Left renal cortex interstitium (tissue), 4 donors: Measurements from ENCODE around the gene GAB3. TPM values are rescaled to one million over a fixed set of nuclear protein-coding genes. Genes with fewer than 3 reads are reported as not detected.

Source experiments
- DNase-seq, 4 donors: peaks; one replicate each; pipeline ENCODE4 v3.0.0-alpha.2; 2013; ENCODE audit warnings: low read depth in 4 of 4, low spot score in 2 of 4, missing footprints in 1 of 4
- polyA plus RNA-seq, 4 donors: library from polyadenylated mRNA; unstranded; fragments of 120-200 nt; gene quantifications; one replicate each; pipeline ENCODE4 v1.2.1, GENCODE V29; 2013; ENCODE audit not compliant: insufficient read length in 4 of 4

GAB3 gene
- polyA plus RNA-seq, 4 donors, result 2.0 to 2.4 (median 2.3) TPM

GRCh38 chrX:154751669-154752271 lies 893 bp upstream of the GAB3 start:
- DNase-seq, result no peak

GRCh38 chrX:154751203-154751668 lies 359 bp upstream of the GAB3 start:
- DNase-seq, result no peak

GRCh38 chrX:154749856-154750255 lies 1.0 kb downstream of the GAB3 start:
- no peak for DNase-seq

GRCh38 chrX:154748712-154749339 lies 2.1 kb downstream of the GAB3 start:
- DNase-seq, result no peak

GRCh38 chrX:154742613-154743012 lies 8.3 kb downstream of the GAB3 start:
- no peak for DNase-seq

- no peak for DNase-seq
Measured at GRCh38 chrX:154739952-154740465, 10.9 kb downstream of the GAB3 start.

GRCh38 chrX:154738011-154738738 lies 12.7 kb downstream of the GAB3 start:
- DNase-seq, result no peak

- no peak for DNase-seq
Measured at GRCh38 chrX:154737136-154737535, 13.7 kb downstream of the GAB3 start.

GRCh38 chrX:154735695-154736393 lies 15.0 kb downstream of the GAB3 start:
- no peak for DNase-seq

GRCh38 chrX:154734061-154734781 lies 16.7 kb downstream of the GAB3 start:
- no peak for DNase-seq

GRCh38 chrX:154733066-154733425 lies 17.8 kb downstream of the GAB3 start:
- no peak for DNase-seq

GRCh38 chrX:154732421-154733065 lies 18.3 kb downstream of the GAB3 start:
- no peak for DNase-seq

GRCh38 chrX:154731881-154732280 lies 19.0 kb downstream of the GAB3 start:
- no peak for DNase-seq

- DNase-seq, result no peak
Measured at GRCh38 chrX:154731184-154731583, 19.7 kb downstream of the GAB3 start.

GRCh38 chrX:154730253-154730891 lies 20.5 kb downstream of the GAB3 start:
- no peak for DNase-seq

- DNase-seq, result no peak
Measured at GRCh38 chrX:154729439-154729838, 21.4 kb downstream of the GAB3 start.

GRCh38 chrX:154728431-154729190 lies 22.3 kb downstream of the GAB3 start:
- DNase-seq, result no peak

- no peak for DNase-seq
Measured at GRCh38 chrX:154727871-154728270, 23.0 kb downstream of the GAB3 start.

GRCh38 chrX:154727418-154727817 lies 23.5 kb downstream of the GAB3 start:
- no peak for DNase-seq
